CD14-positive monocyte (primary cell): Measurements from ENCODE around the gene DNTT. TPM values are rescaled to one million over a fixed set of nuclear protein-coding genes. Genes with fewer than 3 reads are reported as not detected.

Experiments used
- DNase-seq, 3 donors: peaks; one replicate each; pipeline ENCODE4 v3.0.0-alpha.2; 2011 to 2022
- H2AFZ ChIP-seq: 2 replicates; pipeline ENCODE4 v1.6.0; 2012; ENCODE audit warnings: mild to moderate bottlenecking, low read depth, low read length, inconsistent platforms; ENCODE audit not compliant: insufficient read depth, poor library complexity, severe bottlenecking
- H3K27ac ChIP-seq, 2 donors: 1 replicate in 1 of 2; 2 replicates in 1 of 2; pipeline ENCODE4 v1.5.1; 2012 to 2013; ENCODE audit warnings: low read length in 2 of 2, control low read depth in 1 of 2, inconsistent platforms in 1 of 2, low read depth in 1 of 2, mild to moderate bottlenecking in 1 of 2
- H3K27me3 ChIP-seq, 2 donors: one replicate each; pipeline versions ENCODE4 v1.6.0 to v1.6.1; 2011 to 2013; ENCODE audit warnings: low read length in 2 of 2; ENCODE audit not compliant: control insufficient read depth in 2 of 2, insufficient read depth in 2 of 2
- H3K36me3 ChIP-seq, 2 donors: replicated peaks in 1 of 2; 1 replicate in 1 of 2; 2 replicates in 1 of 2; pipeline versions ENCODE4 v1.5.1 to v1.6.1; 2012 to 2013; ENCODE audit warnings: low read length in 2 of 2, control low read depth in 1 of 2, inconsistent platforms in 1 of 2, mild to moderate bottlenecking in 1 of 2; ENCODE audit not compliant: insufficient read depth in 2 of 2, control insufficient read depth in 1 of 2
- H3K4me1 ChIP-seq, 2 donors: 1 replicate in 1 of 2; 2 replicates in 1 of 2; pipeline versions ENCODE4 v1.5.1 to v1.6.1; 2012 to 2013; ENCODE audit warnings: low read length in 2 of 2, control low read depth in 1 of 2, inconsistent platforms in 1 of 2, mild to moderate bottlenecking in 1 of 2, moderate library complexity in 1 of 2; ENCODE audit not compliant: insufficient read depth in 2 of 2, control insufficient read depth in 1 of 2
- H3K4me2 ChIP-seq: replicated peaks from 2 replicates; pipeline ENCODE3; 2012; ENCODE audit warnings: low read length, moderate library complexity, mild to moderate bottlenecking; ENCODE audit not compliant: poor library complexity, severe bottlenecking; ENCODE audit errors: extremely low read depth
- H3K4me3 ChIP-seq, 3 experiments: fragments of 200-600 bp in 1 of 3; sonication (generic) in 1 of 3; replicated peaks in 1 of 3; 1 replicate in 2 of 3; 2 replicates in 1 of 3; pipeline ENCODE4 v1.5.1; 2011 to 2013; ENCODE audit warnings: low read length in 3 of 3, mild to moderate bottlenecking in 3 of 3, control low read depth in 2 of 3, low read depth in 2 of 3, inconsistent platforms in 1 of 3, moderate library complexity in 1 of 3
- H3K79me2 ChIP-seq: 2 replicates; pipeline ENCODE4 v1.6.0; 2012; ENCODE audit warnings: mild to moderate bottlenecking, control low read depth, inconsistent platforms, low read length, moderate library complexity; ENCODE audit not compliant: insufficient read depth
- H3K9ac ChIP-seq: 2 replicates; pipeline ENCODE4 v1.6.0; 2017; ENCODE audit warnings: low read length, mild to moderate bottlenecking; ENCODE audit not compliant: insufficient read depth, poor library complexity, severe bottlenecking
- H3K9me3 ChIP-seq, 2 donors: replicated peaks in 1 of 2; 1 replicate in 1 of 2; 2 replicates in 1 of 2; pipeline versions ENCODE4 v1.5.1 to v1.6.1; 2012 to 2013; ENCODE audit warnings: low read length in 2 of 2, control low read depth in 1 of 2; ENCODE audit not compliant: control insufficient read depth in 1 of 2, insufficient read depth in 1 of 2
- H4K20me1 ChIP-seq: 2 replicates; pipeline ENCODE4 v1.6.0; 2012; ENCODE audit warnings: mild to moderate bottlenecking, low read length, control low read depth, moderate library complexity; ENCODE audit not compliant: insufficient read depth
- H3K27ac Mint-ChIP-seq, 7 donors: one replicate each; pipeline ENCODE4 v1.8.0; 2020; ENCODE audit warnings: mild to moderate bottlenecking in 7 of 7, mixed read lengths in 7 of 7, moderate library complexity in 6 of 7, inconsistent platforms in 2 of 7
- H3K27me3 Mint-ChIP-seq, 3 donors: one replicate each; pipeline ENCODE4 v1.8.0; 2021 to 2022; ENCODE audit warnings: low read depth in 3 of 3, mild to moderate bottlenecking in 3 of 3, mixed read lengths in 3 of 3, moderate library complexity in 3 of 3, inconsistent platforms in 1 of 3
- H3K36me3 Mint-ChIP-seq, 2 donors: one replicate each; pipeline ENCODE4 v1.8.0; 2020; ENCODE audit warnings: mixed read lengths in 2 of 2, inconsistent platforms in 1 of 2, mild to moderate bottlenecking in 1 of 2
- H3K4me1 Mint-ChIP-seq: one replicate; pipeline ENCODE4 v1.8.0; 2020; ENCODE audit warnings: mild to moderate bottlenecking, mixed read lengths
- H3K4me3 Mint-ChIP-seq, 2 donors: one replicate each; pipeline ENCODE4 v1.8.0; 2020; ENCODE audit warnings: mild to moderate bottlenecking in 2 of 2, mixed read lengths in 2 of 2, moderate library complexity in 1 of 2
- H3K9me3 Mint-ChIP-seq, 7 donors: one replicate each; pipeline ENCODE4 v1.8.0; 2020 to 2022; ENCODE audit warnings: mixed read lengths in 7 of 7, mild to moderate bottlenecking in 6 of 7, moderate library complexity in 6 of 7, inconsistent platforms in 2 of 7
- CTCF ChIP-seq: fragments of 200-600 bp; IDR thresholded peaks from one replicate; pipeline ENCODE4 v1.8.0; 2022; ENCODE audit warnings: antibody characterized with exemption, mild to moderate bottlenecking
- WGBS: methylation state at CpG from one replicate; pipeline ENCODE4 v1.1.5; 2013; ENCODE audit warnings: missing lambda C conversion rate; ENCODE audit not compliant: insufficient coverage; 5-methylcytosine and 5-hydroxymethylcytosine counted together
- intact Hi-C, 2 donors: fragments of 100-400 bp; cut with micrococcal nuclease; formaldehyde crosslinking; loops; one replicate each; pipeline versions ENCODE4 v1.15.0 to v1.15.1; 2023
- polyA plus RNA-seq, 3 donors: library from polyadenylated mRNA; depleted of rRNA in 1 of 3; unstranded in 2 of 3; stranded (reverse) in 1 of 3; fragments of 300-500 nt in 2 of 3; fragments of >200 nt in 1 of 3; fragmentation: Illumina TruSeq in 2 of 3; gene quantifications; 1 replicate in 2 of 3; 2 replicates in 1 of 3; pipeline ENCODE4 v1.2.3, GENCODE V29; 2012 to 2021

Gene DNTT
- polyA plus RNA-seq, 3 donors = not detected

DNA sequence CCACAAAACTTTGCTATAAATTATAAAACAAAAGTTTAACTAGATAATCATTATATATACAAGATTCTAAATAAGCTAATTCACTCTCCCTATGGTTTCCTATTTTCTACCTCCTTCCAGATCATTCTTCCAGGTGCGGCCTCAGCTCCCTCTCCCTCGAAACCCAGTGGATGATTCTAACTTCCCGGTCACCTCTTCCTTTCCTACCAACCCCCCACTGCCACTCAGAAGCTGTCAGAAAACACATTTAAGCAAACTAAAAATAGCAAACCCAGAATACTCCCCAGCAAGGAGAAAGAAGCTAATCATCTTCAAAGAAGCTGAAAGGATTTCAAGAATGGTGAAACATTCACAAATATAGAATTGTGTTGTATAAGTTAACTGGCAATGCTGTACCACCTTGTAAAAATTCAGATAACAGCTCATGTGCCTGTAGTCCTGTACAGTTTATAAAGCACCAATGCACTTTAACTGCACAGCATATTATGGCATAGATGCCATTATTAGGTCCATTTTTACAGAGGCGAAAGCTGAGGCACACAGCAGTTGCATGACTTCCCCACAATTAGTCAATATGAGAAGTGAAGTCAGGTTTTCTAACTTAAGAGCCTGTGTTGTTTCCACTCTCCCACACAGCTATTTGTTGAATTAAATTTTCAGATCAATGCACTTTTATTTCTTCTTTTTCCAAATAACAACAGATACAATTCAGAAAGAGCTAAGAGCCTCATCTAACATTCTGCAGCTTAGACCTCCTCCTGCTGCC, 13.7 kb upstream of the DNTT start:
- Mint-ChIP-seq H3K4me3 (no peak overlapping the region), H3K36me3 (no peaks in the 10 kb centered on the region), H3K4me1 (peaks cover 31% of the 10 kb centered on the region), H3K9me3 (no peaks in the 10 kb centered on the region), H3K27ac (peak overlapping the region in 1 of 7 donors; percentile 58), H3K27me3 (no peaks in the 10 kb centered on the region)
- TF ChIP-seq CTCF = no peak
- 37% methylated on average over 2 of the region's 4 CpGs for WGBS
- Histone ChIP-seq H3K9ac (no peak overlapping the region), H3K27ac (no peak overlapping the region), H3K4me1 (peaks cover 15% of the 10 kb centered on the region in 2 donors), H4K20me1 (no peaks in the 10 kb centered on the region), H3K27me3 (no peaks in the 10 kb centered on the region), H3K9me3 (no peaks in the 10 kb centered on the region), H3K79me2 (no peaks in the 10 kb centered on the region), H3K36me3 (no peaks in the 10 kb centered on the region), H3K4me3 (no peak overlapping the region), H3K4me2 (no peak overlapping the region), H2AFZ (no peak overlapping the region)
- DNase-seq = no peak
- intact Hi-C loops = loop anchor here (5.0 to 10.0 kb wide), 2 partner anchors 273 to 276 kb away; no protein-coding TSS in a partner anchor

DNA sequence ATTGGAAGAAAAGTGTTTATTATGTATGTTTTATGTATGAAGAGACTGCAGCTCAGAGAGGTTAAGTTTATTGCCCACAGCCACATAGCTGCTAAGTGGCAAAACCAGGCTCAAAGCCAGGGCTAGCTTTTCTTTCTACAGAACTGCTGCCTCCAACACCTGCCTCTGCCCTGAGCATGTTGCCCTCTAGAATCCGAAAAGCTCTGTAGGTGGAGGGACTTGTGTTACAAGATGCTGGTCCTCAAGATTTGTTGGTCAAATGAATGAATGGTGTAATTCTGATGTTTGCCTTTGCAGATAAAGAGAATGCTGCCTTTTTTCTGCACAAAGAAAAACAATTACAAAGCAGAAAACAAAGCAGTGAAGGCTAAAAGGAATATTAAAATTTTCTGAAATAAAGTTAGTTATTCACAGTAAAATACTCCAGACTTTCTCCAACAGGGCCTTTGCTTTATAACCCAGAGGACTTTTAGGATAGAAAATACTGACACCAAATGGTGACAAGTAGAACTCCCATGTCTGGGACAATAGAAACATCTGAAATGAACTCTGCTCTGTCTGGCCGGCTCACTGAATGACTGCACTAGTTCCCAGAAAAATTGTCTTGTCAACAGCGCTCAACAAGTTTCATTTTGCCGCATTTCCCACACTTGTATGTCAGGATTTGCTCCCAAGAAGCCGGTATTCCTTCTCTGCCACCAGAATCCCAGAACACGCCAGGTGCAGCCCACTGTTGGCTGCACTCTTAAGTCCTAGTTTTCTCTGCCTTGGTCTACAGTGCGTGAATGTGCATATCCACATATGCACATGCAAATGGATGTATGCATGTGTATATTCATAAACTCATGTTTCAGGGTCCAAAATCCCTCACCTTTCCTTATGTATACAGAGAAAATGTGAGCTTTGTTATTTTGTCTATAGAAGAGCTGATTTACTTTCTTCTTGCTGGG, 11.0 kb upstream of the DNTT start:
- H3K9me3 Mint-ChIP-seq = no peaks in the 10 kb centered on the region
- H3K4me3 Mint-ChIP-seq = no peak overlapping the region
- peaks cover 5 to 7% of the 10 kb centered on the region in 2 donors for H3K4me1 ChIP-seq
- intact Hi-C loops = loop anchor here (2.0 to 10.0 kb wide), 3 partner anchors 64 to 278 kb away; no protein-coding TSS in a partner anchor
- 27% methylated on average over 4 of the region's 7 CpGs for WGBS
- no peak overlapping the region for H2AFZ ChIP-seq
- no peak overlapping the region for H3K27ac ChIP-seq
- no peak overlapping the region for H3K4me3 ChIP-seq
- peak; percentile 69 for TF ChIP-seq CTCF
- H3K4me2 ChIP-seq = no peak overlapping the region
- H3K27ac Mint-ChIP-seq = no peak overlapping the region
- no peaks in the 10 kb centered on the region for H4K20me1 ChIP-seq
- no peaks in the 10 kb centered on the region for H3K79me2 ChIP-seq
- no peaks in the 10 kb centered on the region for H3K9me3 ChIP-seq
- no peaks in the 10 kb centered on the region for H3K36me3 Mint-ChIP-seq
- H3K27me3 Mint-ChIP-seq = peaks cover 0 to 2% (median 0%) of the 10 kb centered on the region in 3 donors
- no peak overlapping the region for H3K9ac ChIP-seq
- H3K36me3 ChIP-seq = no peaks in the 10 kb centered on the region
- peak; percentile 15 to 59 (median 46) for DNase-seq
- H3K4me1 Mint-ChIP-seq = peaks cover 23% of the 10 kb centered on the region
- H3K27me3 ChIP-seq = no peaks in the 10 kb centered on the region
